ENCODE data around the gene PKP3. TPM values are rescaled to one million over a fixed set of nuclear protein-coding genes. Genes with fewer than 3 reads are reported as not detected.
A peak's percentile ranks its signal among the peaks of the same experiment; 100 is the strongest.

The PKP3 gene
- total RNA-seq, 4 donors from 2014 or later: 0.55 to 1.3 TPM; not detected in 2

- H3K4me3 ChIP-seq: peak overlapping the region; percentile 55 to 57 (median 56)
- peaks cover 0 to 5% (median 4%) of the 10 kb centered on the region in 3 donors for H3K27me3 ChIP-seq
- ATAC-seq (peak; percentile 69 to 72), DNase-seq (peak; percentile 73 to 77)
- TF ChIP-seq POLR2A (IDR thresholded peaks at IDR 0.05) (peak; percentile 29 to 47), CTCF (IDR thresholded peaks at IDR 0.05 in 4 of 5, conservative IDR thresholded peaks at IDR 0.05 in 1 of 5) (no peak)
- intact Hi-C loops (cut with DNase I; ENCODE audit: low total_unique reads) (loop anchor here (5.0 to 10.0 kb wide), 2 partner anchors 49 to 101 kb away; partner anchors contain the start of gene IFITM2), in situ Hi-C loops (cut with MboI; ENCODE audit: low sequenced_read_pairs in 4 of 4) (loop anchor here in 1 of 4 donors (10.0 kb wide), 1 partner anchor 51 kb away; the partner anchor contains the start of gene IFITM2)
- no peaks in the 10 kb centered on the region for H3K36me3 ChIP-seq
- no peaks in the 10 kb centered on the region for H3K9me3 ChIP-seq
- H3K27ac ChIP-seq: peak overlapping the region; percentile 91 to 93 (median 92)
- H3K4me1 ChIP-seq: peaks cover 24 to 29% of the 10 kb centered on the region in 2 donors
Observed at GRCh38 chr11:355581-356458, 38.2 kb upstream of the PKP3 start.

GRCh38 chr11:356610-357009, 37.4 kb upstream of the PKP3 start:
- DNase-seq (no peak), ATAC-seq (no peak)
- TF ChIP-seq POLR2A (IDR thresholded peaks at IDR 0.05) (no peak), CTCF (IDR thresholded peaks at IDR 0.05 in 4 of 5, conservative IDR thresholded peaks at IDR 0.05 in 1 of 5) (no peak)
- no peaks in the 10 kb centered on the region for H3K36me3 ChIP-seq
- H3K4me3 ChIP-seq: no peak overlapping the region
- H3K27ac ChIP-seq: no peak overlapping the region
- intact Hi-C loops (cut with DNase I; ENCODE audit: low total_unique reads): loop anchor here (5.0 to 10.0 kb wide), 2 partner anchors 49 to 102 kb away; partner anchors contain the start of gene IFITM2
- in situ Hi-C loops (cut with MboI; ENCODE audit: low sequenced_read_pairs in 4 of 4): loop anchor here in 1 of 4 donors (10.0 kb wide), 1 partner anchor 52 kb away; the partner anchor contains the start of gene IFITM2
- no peaks in the 10 kb centered on the region for H3K9me3 ChIP-seq
- peaks cover 24 to 29% of the 10 kb centered on the region in 2 donors for H3K4me1 ChIP-seq
- H3K27me3 ChIP-seq: peaks cover 0 to 7% (median 5%) of the 10 kb centered on the region in 3 donors

- intact Hi-C loops (cut with DNase I; ENCODE audit: low total_unique reads): loop anchor here (5.0 to 10.0 kb wide), 2 partner anchors 50 to 103 kb away; partner anchors contain the start of gene IFITM2
Observed at GRCh38 chr11:357582-357981, 36.4 kb upstream of the PKP3 start.

More at GRCh38 chr11:357582-357981, 36.4 kb upstream of the PKP3 start:
- in situ Hi-C loops (cut with MboI; ENCODE audit: low sequenced_read_pairs in 4 of 4): loop anchor here in 1 of 4 donors (10.0 kb wide), 1 partner anchor 53 kb away; the partner anchor contains the start of gene IFITM2
- Histone ChIP-seq H3K9me3 (no peaks in the 10 kb centered on the region), H3K27me3 (peaks cover 0 to 7% (median 5%) of the 10 kb centered on the region in 3 donors), H3K4me3 (no peak overlapping the region), H3K27ac (no peak overlapping the region), H3K36me3 (no peaks in the 10 kb centered on the region), H3K4me1 (peaks cover 21 to 25% of the 10 kb centered on the region in 2 donors)
- no peak for DNase-seq
- no peak for TF ChIP-seq CTCF (IDR thresholded peaks at IDR 0.05 in 4 of 5, conservative IDR thresholded peaks at IDR 0.05 in 1 of 5)
- TF ChIP-seq POLR2A (IDR thresholded peaks at IDR 0.05): no peak
- ATAC-seq: no peak
